GM12878 (cell line): ENCODE measurements around the gene NXN. TPM values are rescaled to one million over a fixed set of nuclear protein-coding genes. Genes with fewer than 3 reads are reported as not detected.

Experiments used
- ASH2L ChIP-seq: fragments of 300-600, 200-600 bp; sonication (generic); IDR thresholded peaks from 2 replicates; pipeline ENCODE4 v1.6.1; 2017; ENCODE audit warnings: low read depth, mild to moderate bottlenecking, borderline replicate concordance
- ETV6 ChIP-seq, 2 experiments: fragments of 450-650 bp in 1 of 2; IDR thresholded peaks in 1 of 2; conservative IDR thresholded peaks in 1 of 2; 2 replicates each; pipeline ENCODE4 v1.6.1; 2014; ENCODE audit warnings: antibody characterized with exemption in 1 of 2, borderline replicate concordance in 1 of 2, low read depth in 1 of 2, mild to moderate bottlenecking in 1 of 2, moderate library complexity in 1 of 2
- POLR2AphosphoS2 ChIP-seq: IDR thresholded peaks from 2 replicates; pipeline ENCODE4 v1.6.1; 2011; ENCODE audit warnings: low read depth, mild to moderate bottlenecking, low read length, improper control_type of control experiment, moderate library complexity
- RBBP5 ChIP-seq: fragments of 200-600 bp; sonication (generic); conservative IDR thresholded peaks from 2 replicates; pipeline ENCODE4 v1.6.1; 2016
- polyA plus RNA-seq, 11 experiments: library from polyadenylated mRNA; depleted of rRNA in 4 of 11; unstranded in 6 of 11; stranded (reverse) in 5 of 11; fragments of >200 nt; fragmentation: Nextera tagmentation in 4 of 11; fragmentation: Illumina TruSeq in 1 of 11; extraction: Ambion mirVana in 4 of 11; extraction: Trizol in 1 of 11; gene quantifications; 1 replicate in 1 of 11; 2 replicates in 10 of 11; pipeline versions ENCODE4 v1.2.1 to v1.2.3, GENCODE V29; 2011 to 2016; ENCODE audit warnings: inconsistent platforms in 2 of 11, missing spikeins in 2 of 11, low read depth in 1 of 11
- total RNA-seq, 4 experiments: library from RNA; depleted of rRNA in 3 of 4; stranded (reverse); fragments of >200 nt in 3 of 4; fragmentation: Illumina TruSeq in 1 of 4; extraction: Trizol in 1 of 4; gene quantifications; 2 replicates each; pipeline versions ENCODE4 v1.2.1 to v1.2.3, GENCODE V29; 2013 to 2021
- TF ChIP-seq, protein P1 (sequence below): fragments of 450-650 bp; IDR thresholded peaks from 2 replicates; pipeline ENCODE4 v1.6.1; 2017; ENCODE audit warnings: mild to moderate bottlenecking
- TF ChIP-seq, protein P2 (sequence below): IDR thresholded peaks from 2 replicates; pipeline ENCODE4 v1.6.1; 2011; ENCODE audit warnings: borderline replicate concordance, low read depth, mild to moderate bottlenecking, moderate library complexity, mixed read lengths, low read length; ENCODE audit not compliant: insufficient read depth; ENCODE audit errors: extremely low read length
- TF ChIP-seq, protein P3 (sequence below): fragments of 450-650 bp; formaldehyde crosslinking; IDR thresholded peaks from 2 replicates; pipeline ENCODE4 v1.5.0; 2022; ENCODE audit warnings: mild to moderate bottlenecking, missing genetic modification characterization

NXN gene
- total and polyA plus RNA-seq, 10 of the 15 experiments (the other 5 are each of a cell fraction or from before 2014, with no cell fraction given), result 0.04 to 1.2 (median 0.30) TPM

DNA sequence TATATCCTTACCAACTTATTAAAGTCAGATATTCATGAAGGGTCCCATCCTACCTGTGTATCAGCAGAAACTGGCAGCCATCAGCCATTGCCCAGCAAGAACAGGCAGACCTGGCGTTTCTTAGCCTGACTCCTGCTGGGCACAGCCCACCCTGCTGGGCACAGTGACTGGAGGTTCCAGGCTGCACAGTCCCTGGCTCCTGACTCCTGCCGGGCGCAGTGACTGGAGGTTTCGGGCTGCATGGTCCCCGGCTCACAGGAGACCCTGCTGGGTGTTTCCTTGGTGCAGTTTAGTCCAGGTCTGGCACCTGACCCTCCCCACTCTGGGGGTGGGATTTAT, 24.0 kb upstream of the NXN start (continued):
- TF ChIP-seq, protein P1, sequence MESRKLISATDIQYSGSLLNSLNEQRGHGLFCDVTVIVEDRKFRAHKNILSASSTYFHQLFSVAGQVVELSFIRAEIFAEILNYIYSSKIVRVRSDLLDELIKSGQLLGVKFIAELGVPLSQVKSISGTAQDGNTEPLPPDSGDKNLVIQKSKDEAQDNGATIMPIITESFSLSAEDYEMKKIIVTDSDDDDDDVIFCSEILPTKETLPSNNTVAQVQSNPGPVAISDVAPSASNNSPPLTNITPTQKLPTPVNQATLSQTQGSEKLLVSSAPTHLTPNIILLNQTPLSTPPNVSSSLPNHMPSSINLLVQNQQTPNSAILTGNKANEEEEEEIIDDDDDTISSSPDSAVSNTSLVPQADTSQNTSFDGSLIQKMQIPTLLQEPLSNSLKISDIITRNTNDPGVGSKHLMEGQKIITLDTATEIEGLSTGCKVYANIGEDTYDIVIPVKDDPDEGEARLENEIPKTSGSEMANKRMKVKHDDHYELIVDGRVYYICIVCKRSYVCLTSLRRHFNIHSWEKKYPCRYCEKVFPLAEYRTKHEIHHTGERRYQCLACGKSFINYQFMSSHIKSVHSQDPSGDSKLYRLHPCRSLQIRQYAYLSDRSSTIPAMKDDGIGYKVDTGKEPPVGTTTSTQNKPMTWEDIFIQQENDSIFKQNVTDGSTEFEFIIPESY, result no peak
- TF ChIP-seq POLR2AphosphoS2 (no peak), RBBP5 (no peak), ETV6 (conservative IDR thresholded peaks at IDR 0.05 in 1 of 2, IDR thresholded peaks at IDR 0.05 in 1 of 2; ENCODE audit: borderline replicate concordance in 1 of 2, low read depth in 1 of 2) (no peak), ASH2L (no peak)
- TF ChIP-seq, protein P2, sequence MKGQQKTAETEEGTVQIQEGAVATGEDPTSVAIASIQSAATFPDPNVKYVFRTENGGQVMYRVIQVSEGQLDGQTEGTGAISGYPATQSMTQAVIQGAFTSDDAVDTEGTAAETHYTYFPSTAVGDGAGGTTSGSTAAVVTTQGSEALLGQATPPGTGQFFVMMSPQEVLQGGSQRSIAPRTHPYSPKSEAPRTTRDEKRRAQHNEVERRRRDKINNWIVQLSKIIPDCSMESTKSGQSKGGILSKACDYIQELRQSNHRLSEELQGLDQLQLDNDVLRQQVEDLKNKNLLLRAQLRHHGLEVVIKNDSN, result no peak
- TF ChIP-seq, protein P3, sequence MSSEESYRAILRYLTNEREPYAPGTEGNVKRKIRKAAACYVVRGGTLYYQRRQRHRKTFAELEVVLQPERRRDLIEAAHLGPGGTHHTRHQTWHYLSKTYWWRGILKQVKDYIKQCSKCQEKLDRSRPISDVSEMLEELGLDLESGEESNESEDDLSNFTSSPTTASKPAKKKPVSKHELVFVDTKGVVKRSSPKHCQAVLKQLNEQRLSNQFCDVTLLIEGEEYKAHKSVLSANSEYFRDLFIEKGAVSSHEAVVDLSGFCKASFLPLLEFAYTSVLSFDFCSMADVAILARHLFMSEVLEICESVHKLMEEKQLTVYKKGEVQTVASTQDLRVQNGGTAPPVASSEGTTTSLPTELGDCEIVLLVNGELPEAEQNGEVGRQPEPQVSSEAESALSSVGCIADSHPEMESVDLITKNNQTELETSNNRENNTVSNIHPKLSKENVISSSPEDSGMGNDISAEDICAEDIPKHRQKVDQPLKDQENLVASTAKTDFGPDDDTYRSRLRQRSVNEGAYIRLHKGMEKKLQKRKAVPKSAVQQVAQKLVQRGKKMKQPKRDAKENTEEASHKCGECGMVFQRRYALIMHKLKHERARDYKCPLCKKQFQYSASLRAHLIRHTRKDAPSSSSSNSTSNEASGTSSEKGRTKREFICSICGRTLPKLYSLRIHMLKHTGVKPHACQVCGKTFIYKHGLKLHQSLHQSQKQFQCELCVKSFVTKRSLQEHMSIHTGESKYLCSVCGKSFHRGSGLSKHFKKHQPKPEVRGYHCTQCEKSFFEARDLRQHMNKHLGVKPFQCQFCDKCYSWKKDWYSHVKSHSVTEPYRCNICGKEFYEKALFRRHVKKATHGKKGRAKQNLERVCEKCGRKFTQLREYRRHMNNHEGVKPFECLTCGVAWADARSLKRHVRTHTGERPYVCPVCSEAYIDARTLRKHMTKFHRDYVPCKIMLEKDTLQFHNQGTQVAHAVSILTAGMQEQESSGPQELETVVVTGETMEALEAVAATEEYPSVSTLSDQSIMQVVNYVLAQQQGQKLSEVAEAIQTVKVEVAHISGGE (CRISPR knock-in tag), result no peak
